WTC11 (cell line): ENCODE results near the gene SYCN. TPM values are rescaled to one million over a fixed set of nuclear protein-coding genes. Genes with fewer than 3 reads are reported as not detected.
A peak's percentile ranks its signal among the peaks of the same experiment; 100 is the strongest.

Experiments
- ELF4 ChIP-seq: sonication (generic); formaldehyde crosslinking; IDR thresholded peaks from 2 replicates; pipeline ENCODE4 v1.8.1; 2022; ENCODE audit warnings: low read depth, mild to moderate bottlenecking, moderate library complexity, missing genetic modification reagents
- EMX1 ChIP-seq: fragments of 250-450 bp; sonication (Bioruptor Pico); IDR thresholded peaks from 2 replicates; pipeline ENCODE4 v1.8.0; 2021; ENCODE audit warnings: mild to moderate bottlenecking
- FOXK1 ChIP-seq: sonication (generic); formaldehyde crosslinking; IDR thresholded peaks from 2 replicates; pipeline ENCODE4 v1.8.0; 2022; ENCODE audit warnings: mild to moderate bottlenecking, moderate library complexity, missing genetic modification reagents
- KAT7 ChIP-seq: sonication (generic); formaldehyde crosslinking; IDR thresholded peaks from 2 replicates; pipeline ENCODE4 v1.8.1; 2023; ENCODE audit warnings: missing genetic modification reagents, mild to moderate bottlenecking, borderline replicate concordance
- NFATC4 ChIP-seq: fragments of 250-450 bp; sonication (Bioruptor Pico); IDR thresholded peaks from 2 replicates; pipeline ENCODE4 v1.9.0; 2021; ENCODE audit warnings: mild to moderate bottlenecking
- NFYB ChIP-seq: sonication (generic); formaldehyde crosslinking; conservative IDR thresholded peaks from 2 replicates; pipeline ENCODE4 v1.8.0; 2022; ENCODE audit warnings: low read depth, missing genetic modification reagents
- NR3C1 ChIP-seq: sonication (generic); formaldehyde crosslinking; conservative IDR thresholded peaks from 2 replicates; pipeline ENCODE4 v1.8.1; 2023; ENCODE audit warnings: low read depth, mild to moderate bottlenecking, missing genetic modification reagents
- TEAD1 ChIP-seq: sonication (generic); formaldehyde crosslinking; IDR thresholded peaks from 2 replicates; pipeline ENCODE4 v1.8.0; 2022; ENCODE audit warnings: mild to moderate bottlenecking, missing genetic modification reagents
- TP53 ChIP-seq: sonication (generic); formaldehyde crosslinking; IDR thresholded peaks from 2 replicates; pipeline ENCODE4 v1.8.1; 2023; ENCODE audit warnings: mild to moderate bottlenecking, missing genetic modification reagents
- ZNF423 ChIP-seq: fragments of 250-450 bp; sonication (Bioruptor Pico); IDR thresholded peaks from 2 replicates; pipeline ENCODE4 v2.1.2; 2022; ENCODE audit warnings: mild to moderate bottlenecking, moderate library complexity
- total RNA-seq: library from RNA; stranded (reverse); gene quantifications from 3 replicates; pipeline ENCODE4 v1.2.3, GENCODE V29; 2021
- TF ChIP-seq, protein P1 (sequence below): sonication (generic); formaldehyde crosslinking; IDR thresholded peaks from 2 replicates; pipeline ENCODE4 v1.8.1; 2023; ENCODE audit warnings: mild to moderate bottlenecking, missing genetic modification reagents, moderate library complexity
- TF ChIP-seq, protein P2 (sequence below): sonication (generic); formaldehyde crosslinking; IDR thresholded peaks from 2 replicates; pipeline ENCODE4 v1.8.0; 2022; ENCODE audit warnings: mild to moderate bottlenecking, missing genetic modification reagents
- TF ChIP-seq, protein P3 (sequence below): sonication (generic); formaldehyde crosslinking; IDR thresholded peaks from 2 replicates; pipeline ENCODE4 v1.8.0; 2022; ENCODE audit warnings: mild to moderate bottlenecking, missing genetic modification reagents
- TF ChIP-seq, protein P4 (sequence below): sonication (generic); formaldehyde crosslinking; IDR thresholded peaks from 2 replicates; pipeline ENCODE4 v1.8.0; 2022; ENCODE audit warnings: mild to moderate bottlenecking, missing genetic modification reagents
- TF ChIP-seq, protein P5 (sequence below): sonication (generic); formaldehyde crosslinking; IDR thresholded peaks from 2 replicates; pipeline ENCODE4 v1.8.0; 2023; ENCODE audit warnings: missing genetic modification reagents
- TF ChIP-seq, protein P6 (sequence below): fragments of 250-450 bp; sonication (Bioruptor Pico); IDR thresholded peaks from 2 replicates; pipeline ENCODE4 v1.9.0; 2021; ENCODE audit warnings: mild to moderate bottlenecking, borderline replicate concordance
- TF ChIP-seq, protein P7 (sequence below): sonication (generic); formaldehyde crosslinking; IDR thresholded peaks from 2 replicates; pipeline ENCODE4 v1.8.1; 2023; ENCODE audit warnings: mild to moderate bottlenecking, missing genetic modification reagents, borderline replicate concordance
- TF ChIP-seq, protein P8 (sequence below): sonication (generic); formaldehyde crosslinking; IDR thresholded peaks from 2 replicates; pipeline ENCODE4 v1.8.1; 2023; ENCODE audit warnings: mild to moderate bottlenecking, missing genetic modification reagents
- TF ChIP-seq, protein P9 (sequence below): sonication (generic); formaldehyde crosslinking; IDR thresholded peaks from 2 replicates; pipeline ENCODE4 v1.8.0; 2022; ENCODE audit warnings: missing genetic modification reagents

The SYCN gene
- total RNA-seq, 1 experiment from 2014 or later, result 0.77 TPM

DNA sequence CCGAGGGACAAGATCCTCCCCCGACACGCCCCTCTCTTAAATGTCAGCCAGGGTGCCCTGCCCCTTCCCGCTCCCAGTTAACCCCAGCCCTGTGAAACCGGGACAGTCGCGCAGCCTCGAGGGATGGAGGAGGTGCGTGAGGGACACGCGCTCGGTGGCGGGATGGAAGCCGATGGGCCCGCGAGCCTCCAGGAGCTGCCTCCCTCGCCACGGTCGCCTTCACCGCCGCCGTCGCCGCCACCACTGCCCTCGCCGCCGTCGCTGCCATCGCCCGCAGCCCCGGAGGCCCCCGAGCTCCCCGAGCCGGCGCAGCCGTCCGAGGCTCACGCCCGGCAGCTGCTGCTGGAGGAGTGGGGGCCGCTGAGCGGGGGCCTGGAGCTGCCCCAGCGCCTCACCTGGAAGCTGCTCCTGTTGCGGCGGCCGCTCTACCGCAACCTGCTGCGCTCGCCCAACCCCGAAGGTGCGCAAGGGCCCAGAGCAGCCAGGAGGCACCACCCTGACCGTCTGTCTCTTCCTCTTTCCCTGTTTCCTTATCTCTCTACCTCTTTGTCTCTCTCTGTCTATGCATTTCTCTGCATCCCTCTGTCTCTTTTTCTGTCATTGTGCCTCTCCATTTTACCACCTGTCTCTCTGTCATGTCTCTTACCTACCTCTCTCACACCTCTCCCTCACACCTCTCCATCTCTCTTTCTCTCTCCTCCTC, 7.1 kb downstream of the SYCN start, which contains the start of gene NCCRP1 (continued):
- TF ChIP-seq, protein P1, sequence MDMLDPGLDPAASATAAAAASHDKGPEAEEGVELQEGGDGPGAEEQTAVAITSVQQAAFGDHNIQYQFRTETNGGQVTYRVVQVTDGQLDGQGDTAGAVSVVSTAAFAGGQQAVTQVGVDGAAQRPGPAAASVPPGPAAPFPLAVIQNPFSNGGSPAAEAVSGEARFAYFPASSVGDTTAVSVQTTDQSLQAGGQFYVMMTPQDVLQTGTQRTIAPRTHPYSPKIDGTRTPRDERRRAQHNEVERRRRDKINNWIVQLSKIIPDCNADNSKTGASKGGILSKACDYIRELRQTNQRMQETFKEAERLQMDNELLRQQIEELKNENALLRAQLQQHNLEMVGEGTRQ, result no peak
- TF ChIP-seq, protein P2, sequence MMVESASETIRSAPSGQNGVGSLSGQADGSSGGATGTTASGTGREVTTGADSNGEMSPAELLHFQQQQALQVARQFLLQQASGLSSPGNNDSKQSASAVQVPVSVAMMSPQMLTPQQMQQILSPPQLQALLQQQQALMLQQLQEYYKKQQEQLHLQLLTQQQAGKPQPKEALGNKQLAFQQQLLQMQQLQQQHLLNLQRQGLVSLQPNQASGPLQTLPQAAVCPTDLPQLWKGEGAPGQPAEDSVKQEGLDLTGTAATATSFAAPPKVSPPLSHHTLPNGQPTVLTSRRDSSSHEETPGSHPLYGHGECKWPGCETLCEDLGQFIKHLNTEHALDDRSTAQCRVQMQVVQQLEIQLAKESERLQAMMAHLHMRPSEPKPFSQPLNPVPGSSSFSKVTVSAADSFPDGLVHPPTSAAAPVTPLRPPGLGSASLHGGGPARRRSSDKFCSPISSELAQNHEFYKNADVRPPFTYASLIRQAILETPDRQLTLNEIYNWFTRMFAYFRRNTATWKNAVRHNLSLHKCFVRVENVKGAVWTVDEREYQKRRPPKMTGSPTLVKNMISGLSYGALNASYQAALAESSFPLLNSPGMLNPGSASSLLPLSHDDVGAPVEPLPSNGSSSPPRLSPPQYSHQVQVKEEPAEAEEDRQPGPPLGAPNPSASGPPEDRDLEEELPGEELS (CRISPR knock-in tag), result peak; percentile 92
- TF ChIP-seq FOXK1 (CRISPR knock-in tag), result peak; percentile 71
- TF ChIP-seq ZNF423 (CRISPR knock-in tag), result no peak
- TF ChIP-seq TEAD1 (CRISPR knock-in tag), result peak; percentile 69
- no peak for TF ChIP-seq NR3C1 (CRISPR knock-in tag)
- TF ChIP-seq, protein P3, sequence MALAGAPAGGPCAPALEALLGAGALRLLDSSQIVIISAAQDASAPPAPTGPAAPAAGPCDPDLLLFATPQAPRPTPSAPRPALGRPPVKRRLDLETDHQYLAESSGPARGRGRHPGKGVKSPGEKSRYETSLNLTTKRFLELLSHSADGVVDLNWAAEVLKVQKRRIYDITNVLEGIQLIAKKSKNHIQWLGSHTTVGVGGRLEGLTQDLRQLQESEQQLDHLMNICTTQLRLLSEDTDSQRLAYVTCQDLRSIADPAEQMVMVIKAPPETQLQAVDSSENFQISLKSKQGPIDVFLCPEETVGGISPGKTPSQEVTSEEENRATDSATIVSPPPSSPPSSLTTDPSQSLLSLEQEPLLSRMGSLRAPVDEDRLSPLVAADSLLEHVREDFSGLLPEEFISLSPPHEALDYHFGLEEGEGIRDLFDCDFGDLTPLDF (CRISPR knock-in tag), result no peak
- TF ChIP-seq, protein P4, sequence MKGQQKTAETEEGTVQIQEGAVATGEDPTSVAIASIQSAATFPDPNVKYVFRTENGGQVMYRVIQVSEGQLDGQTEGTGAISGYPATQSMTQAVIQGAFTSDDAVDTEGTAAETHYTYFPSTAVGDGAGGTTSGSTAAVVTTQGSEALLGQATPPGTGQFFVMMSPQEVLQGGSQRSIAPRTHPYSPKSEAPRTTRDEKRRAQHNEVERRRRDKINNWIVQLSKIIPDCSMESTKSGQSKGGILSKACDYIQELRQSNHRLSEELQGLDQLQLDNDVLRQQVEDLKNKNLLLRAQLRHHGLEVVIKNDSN (CRISPR knock-in tag), result peak; percentile 50; the same call in 1 of the 2 replicates
- TF ChIP-seq, protein P5, sequence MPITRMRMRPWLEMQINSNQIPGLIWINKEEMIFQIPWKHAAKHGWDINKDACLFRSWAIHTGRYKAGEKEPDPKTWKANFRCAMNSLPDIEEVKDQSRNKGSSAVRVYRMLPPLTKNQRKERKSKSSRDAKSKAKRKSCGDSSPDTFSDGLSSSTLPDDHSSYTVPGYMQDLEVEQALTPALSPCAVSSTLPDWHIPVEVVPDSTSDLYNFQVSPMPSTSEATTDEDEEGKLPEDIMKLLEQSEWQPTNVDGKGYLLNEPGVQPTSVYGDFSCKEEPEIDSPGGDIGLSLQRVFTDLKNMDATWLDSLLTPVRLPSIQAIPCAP (CRISPR knock-in tag), result 0 out of 2 replicates have a peak, but pooled peaks have one; percentile 36
- TF ChIP-seq, protein P6, sequence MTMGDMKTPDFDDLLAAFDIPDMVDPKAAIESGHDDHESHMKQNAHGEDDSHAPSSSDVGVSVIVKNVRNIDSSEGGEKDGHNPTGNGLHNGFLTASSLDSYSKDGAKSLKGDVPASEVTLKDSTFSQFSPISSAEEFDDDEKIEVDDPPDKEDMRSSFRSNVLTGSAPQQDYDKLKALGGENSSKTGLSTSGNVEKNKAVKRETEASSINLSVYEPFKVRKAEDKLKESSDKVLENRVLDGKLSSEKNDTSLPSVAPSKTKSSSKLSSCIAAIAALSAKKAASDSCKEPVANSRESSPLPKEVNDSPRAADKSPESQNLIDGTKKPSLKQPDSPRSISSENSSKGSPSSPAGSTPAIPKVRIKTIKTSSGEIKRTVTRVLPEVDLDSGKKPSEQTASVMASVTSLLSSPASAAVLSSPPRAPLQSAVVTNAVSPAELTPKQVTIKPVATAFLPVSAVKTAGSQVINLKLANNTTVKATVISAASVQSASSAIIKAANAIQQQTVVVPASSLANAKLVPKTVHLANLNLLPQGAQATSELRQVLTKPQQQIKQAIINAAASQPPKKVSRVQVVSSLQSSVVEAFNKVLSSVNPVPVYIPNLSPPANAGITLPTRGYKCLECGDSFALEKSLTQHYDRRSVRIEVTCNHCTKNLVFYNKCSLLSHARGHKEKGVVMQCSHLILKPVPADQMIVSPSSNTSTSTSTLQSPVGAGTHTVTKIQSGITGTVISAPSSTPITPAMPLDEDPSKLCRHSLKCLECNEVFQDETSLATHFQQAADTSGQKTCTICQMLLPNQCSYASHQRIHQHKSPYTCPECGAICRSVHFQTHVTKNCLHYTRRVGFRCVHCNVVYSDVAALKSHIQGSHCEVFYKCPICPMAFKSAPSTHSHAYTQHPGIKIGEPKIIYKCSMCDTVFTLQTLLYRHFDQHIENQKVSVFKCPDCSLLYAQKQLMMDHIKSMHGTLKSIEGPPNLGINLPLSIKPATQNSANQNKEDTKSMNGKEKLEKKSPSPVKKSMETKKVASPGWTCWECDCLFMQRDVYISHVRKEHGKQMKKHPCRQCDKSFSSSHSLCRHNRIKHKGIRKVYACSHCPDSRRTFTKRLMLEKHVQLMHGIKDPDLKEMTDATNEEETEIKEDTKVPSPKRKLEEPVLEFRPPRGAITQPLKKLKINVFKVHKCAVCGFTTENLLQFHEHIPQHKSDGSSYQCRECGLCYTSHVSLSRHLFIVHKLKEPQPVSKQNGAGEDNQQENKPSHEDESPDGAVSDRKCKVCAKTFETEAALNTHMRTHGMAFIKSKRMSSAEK, result no peak
- TF ChIP-seq, protein P7, sequence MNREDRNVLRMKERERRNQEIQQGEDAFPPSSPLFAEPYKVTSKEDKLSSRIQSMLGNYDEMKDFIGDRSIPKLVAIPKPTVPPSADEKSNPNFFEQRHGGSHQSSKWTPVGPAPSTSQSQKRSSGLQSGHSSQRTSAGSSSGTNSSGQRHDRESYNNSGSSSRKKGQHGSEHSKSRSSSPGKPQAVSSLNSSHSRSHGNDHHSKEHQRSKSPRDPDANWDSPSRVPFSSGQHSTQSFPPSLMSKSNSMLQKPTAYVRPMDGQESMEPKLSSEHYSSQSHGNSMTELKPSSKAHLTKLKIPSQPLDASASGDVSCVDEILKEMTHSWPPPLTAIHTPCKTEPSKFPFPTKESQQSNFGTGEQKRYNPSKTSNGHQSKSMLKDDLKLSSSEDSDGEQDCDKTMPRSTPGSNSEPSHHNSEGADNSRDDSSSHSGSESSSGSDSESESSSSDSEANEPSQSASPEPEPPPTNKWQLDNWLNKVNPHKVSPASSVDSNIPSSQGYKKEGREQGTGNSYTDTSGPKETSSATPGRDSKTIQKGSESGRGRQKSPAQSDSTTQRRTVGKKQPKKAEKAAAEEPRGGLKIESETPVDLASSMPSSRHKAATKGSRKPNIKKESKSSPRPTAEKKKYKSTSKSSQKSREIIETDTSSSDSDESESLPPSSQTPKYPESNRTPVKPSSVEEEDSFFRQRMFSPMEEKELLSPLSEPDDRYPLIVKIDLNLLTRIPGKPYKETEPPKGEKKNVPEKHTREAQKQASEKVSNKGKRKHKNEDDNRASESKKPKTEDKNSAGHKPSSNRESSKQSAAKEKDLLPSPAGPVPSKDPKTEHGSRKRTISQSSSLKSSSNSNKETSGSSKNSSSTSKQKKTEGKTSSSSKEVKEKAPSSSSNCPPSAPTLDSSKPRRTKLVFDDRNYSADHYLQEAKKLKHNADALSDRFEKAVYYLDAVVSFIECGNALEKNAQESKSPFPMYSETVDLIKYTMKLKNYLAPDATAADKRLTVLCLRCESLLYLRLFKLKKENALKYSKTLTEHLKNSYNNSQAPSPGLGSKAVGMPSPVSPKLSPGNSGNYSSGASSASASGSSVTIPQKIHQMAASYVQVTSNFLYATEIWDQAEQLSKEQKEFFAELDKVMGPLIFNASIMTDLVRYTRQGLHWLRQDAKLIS (CRISPR knock-in tag), result no peak
- peak; percentile 53; the same call in 1 of the 2 replicates for TF ChIP-seq TP53 (CRISPR knock-in tag)
- TF ChIP-seq NFATC4, result no peak
- TF ChIP-seq KAT7 (CRISPR knock-in tag), result no peak
- TF ChIP-seq NFYB, result peak; percentile 47; the same call in 1 of the 2 replicates
- no peak for TF ChIP-seq ELF4 (CRISPR knock-in tag)
- no peak for TF ChIP-seq EMX1 (CRISPR knock-in tag)
- TF ChIP-seq, protein P8, sequence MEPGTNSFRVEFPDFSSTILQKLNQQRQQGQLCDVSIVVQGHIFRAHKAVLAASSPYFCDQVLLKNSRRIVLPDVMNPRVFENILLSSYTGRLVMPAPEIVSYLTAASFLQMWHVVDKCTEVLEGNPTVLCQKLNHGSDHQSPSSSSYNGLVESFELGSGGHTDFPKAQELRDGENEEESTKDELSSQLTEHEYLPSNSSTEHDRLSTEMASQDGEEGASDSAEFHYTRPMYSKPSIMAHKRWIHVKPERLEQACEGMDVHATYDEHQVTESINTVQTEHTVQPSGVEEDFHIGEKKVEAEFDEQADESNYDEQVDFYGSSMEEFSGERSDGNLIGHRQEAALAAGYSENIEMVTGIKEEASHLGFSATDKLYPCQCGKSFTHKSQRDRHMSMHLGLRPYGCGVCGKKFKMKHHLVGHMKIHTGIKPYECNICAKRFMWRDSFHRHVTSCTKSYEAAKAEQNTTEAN (CRISPR knock-in tag), result peak; percentile 86; the same call in 1 of the 2 replicates
- TF ChIP-seq, protein P9, sequence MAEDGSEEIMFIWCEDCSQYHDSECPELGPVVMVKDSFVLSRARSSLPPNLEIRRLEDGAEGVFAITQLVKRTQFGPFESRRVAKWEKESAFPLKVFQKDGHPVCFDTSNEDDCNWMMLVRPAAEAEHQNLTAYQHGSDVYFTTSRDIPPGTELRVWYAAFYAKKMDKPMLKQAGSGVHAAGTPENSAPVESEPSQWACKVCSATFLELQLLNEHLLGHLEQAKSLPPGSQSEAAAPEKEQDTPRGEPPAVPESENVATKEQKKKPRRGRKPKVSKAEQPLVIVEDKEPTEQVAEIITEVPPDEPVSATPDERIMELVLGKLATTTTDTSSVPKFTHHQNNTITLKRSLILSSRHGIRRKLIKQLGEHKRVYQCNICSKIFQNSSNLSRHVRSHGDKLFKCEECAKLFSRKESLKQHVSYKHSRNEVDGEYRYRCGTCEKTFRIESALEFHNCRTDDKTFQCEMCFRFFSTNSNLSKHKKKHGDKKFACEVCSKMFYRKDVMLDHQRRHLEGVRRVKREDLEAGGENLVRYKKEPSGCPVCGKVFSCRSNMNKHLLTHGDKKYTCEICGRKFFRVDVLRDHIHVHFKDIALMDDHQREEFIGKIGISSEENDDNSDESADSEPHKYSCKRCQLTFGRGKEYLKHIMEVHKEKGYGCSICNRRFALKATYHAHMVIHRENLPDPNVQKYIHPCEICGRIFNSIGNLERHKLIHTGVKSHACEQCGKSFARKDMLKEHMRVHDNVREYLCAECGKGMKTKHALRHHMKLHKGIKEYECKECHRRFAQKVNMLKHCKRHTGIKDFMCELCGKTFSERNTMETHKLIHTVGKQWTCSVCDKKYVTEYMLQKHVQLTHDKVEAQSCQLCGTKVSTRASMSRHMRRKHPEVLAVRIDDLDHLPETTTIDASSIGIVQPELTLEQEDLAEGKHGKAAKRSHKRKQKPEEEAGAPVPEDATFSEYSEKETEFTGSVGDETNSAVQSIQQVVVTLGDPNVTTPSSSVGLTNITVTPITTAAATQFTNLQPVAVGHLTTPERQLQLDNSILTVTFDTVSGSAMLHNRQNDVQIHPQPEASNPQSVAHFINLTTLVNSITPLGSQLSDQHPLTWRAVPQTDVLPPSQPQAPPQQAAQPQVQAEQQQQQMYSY (CRISPR knock-in tag), result 0 out of 2 replicates have a peak, but pooled peaks have one; percentile 52
